Liver (tissue), 3 donors: ENCODE data around the gene USP21.

Experiments used
- JUND ChIP-seq, 2 donors: IDR thresholded peaks; 2 replicates each; pipeline ENCODE4 v1.6.1; 2016; ENCODE audit warnings: antibody characterized with exemption in 2 of 2
- SP1 ChIP-seq: IDR thresholded peaks from 2 replicates; pipeline ENCODE4 v1.6.1; 2018; ENCODE audit warnings: antibody characterized with exemption, mild to moderate bottlenecking
- TAF1 ChIP-seq: conservative IDR thresholded peaks from 2 replicates; pipeline ENCODE4 v1.6.1; 2016; ENCODE audit warnings: antibody characterized with exemption, mild to moderate bottlenecking
- YY1 ChIP-seq: IDR thresholded peaks from 2 replicates; pipeline ENCODE4 v1.6.1; 2016; ENCODE audit warnings: antibody characterized with exemption, mild to moderate bottlenecking
- TF ChIP-seq, protein P1 (sequence below): fragments of 150-350 bp; IDR thresholded peaks from 2 replicates; pipeline ENCODE4 v1.5.1; 2017; ENCODE audit warnings: improper control_type of control experiment, low read depth, low read length; ENCODE audit not compliant: missing input control
- TF ChIP-seq, protein P2 (sequence below): IDR thresholded peaks from 2 replicates; pipeline ENCODE4 v1.6.1; 2016; ENCODE audit warnings: antibody characterized with exemption, mild to moderate bottlenecking
- TF ChIP-seq, protein P3 (sequence below): IDR thresholded peaks from 2 replicates; pipeline ENCODE4 v1.6.1; 2016; ENCODE audit warnings: antibody characterized with exemption
- donor health status: healthy.
- donor health status: healthy.

DNA sequence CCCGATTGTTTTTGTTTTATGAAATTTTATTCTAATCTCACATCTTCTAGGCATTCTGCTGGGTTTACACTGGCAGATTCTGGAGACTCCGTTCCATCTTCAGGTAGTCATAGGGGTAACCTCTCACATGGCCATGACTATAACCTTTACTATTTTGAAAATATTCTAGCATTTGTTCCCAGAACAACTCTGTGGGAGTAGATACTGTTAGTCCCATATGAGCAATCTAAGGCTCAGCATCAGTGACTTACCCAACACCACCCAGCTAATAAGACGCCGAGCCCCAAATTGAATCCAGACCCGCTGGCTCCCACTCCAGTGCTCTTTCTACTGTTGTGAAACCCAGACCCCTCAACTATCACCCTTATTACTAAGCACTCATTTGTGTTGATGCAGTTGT is 29.7 kb downstream of the USP21 start:
- TF ChIP-seq, protein P1, sequence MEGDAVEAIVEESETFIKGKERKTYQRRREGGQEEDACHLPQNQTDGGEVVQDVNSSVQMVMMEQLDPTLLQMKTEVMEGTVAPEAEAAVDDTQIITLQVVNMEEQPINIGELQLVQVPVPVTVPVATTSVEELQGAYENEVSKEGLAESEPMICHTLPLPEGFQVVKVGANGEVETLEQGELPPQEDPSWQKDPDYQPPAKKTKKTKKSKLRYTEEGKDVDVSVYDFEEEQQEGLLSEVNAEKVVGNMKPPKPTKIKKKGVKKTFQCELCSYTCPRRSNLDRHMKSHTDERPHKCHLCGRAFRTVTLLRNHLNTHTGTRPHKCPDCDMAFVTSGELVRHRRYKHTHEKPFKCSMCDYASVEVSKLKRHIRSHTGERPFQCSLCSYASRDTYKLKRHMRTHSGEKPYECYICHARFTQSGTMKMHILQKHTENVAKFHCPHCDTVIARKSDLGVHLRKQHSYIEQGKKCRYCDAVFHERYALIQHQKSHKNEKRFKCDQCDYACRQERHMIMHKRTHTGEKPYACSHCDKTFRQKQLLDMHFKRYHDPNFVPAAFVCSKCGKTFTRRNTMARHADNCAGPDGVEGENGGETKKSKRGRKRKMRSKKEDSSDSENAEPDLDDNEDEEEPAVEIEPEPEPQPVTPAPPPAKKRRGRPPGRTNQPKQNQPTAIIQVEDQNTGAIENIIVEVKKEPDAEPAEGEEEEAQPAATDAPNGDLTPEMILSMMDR: no peak
- TF ChIP-seq TAF1: no peak
- TF ChIP-seq SP1: no peak
- TF ChIP-seq, protein P2, sequence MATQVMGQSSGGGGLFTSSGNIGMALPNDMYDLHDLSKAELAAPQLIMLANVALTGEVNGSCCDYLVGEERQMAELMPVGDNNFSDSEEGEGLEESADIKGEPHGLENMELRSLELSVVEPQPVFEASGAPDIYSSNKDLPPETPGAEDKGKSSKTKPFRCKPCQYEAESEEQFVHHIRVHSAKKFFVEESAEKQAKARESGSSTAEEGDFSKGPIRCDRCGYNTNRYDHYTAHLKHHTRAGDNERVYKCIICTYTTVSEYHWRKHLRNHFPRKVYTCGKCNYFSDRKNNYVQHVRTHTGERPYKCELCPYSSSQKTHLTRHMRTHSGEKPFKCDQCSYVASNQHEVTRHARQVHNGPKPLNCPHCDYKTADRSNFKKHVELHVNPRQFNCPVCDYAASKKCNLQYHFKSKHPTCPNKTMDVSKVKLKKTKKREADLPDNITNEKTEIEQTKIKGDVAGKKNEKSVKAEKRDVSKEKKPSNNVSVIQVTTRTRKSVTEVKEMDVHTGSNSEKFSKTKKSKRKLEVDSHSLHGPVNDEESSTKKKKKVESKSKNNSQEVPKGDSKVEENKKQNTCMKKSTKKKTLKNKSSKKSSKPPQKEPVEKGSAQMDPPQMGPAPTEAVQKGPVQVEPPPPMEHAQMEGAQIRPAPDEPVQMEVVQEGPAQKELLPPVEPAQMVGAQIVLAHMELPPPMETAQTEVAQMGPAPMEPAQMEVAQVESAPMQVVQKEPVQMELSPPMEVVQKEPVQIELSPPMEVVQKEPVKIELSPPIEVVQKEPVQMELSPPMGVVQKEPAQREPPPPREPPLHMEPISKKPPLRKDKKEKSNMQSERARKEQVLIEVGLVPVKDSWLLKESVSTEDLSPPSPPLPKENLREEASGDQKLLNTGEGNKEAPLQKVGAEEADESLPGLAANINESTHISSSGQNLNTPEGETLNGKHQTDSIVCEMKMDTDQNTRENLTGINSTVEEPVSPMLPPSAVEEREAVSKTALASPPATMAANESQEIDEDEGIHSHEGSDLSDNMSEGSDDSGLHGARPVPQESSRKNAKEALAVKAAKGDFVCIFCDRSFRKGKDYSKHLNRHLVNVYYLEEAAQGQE: no peak
- TF ChIP-seq, protein P3, sequence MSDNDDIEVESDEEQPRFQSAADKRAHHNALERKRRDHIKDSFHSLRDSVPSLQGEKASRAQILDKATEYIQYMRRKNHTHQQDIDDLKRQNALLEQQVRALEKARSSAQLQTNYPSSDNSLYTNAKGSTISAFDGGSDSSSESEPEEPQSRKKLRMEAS: no peak
- no peak for TF ChIP-seq JUND (IDR thresholded peaks at IDR 0.05)
- no peak for TF ChIP-seq YY1
